Measurements from ENCODE around the gene ZBTB38.

- TF ChIP-seq CTCF (IDR thresholded peaks at IDR 0.05) (peak in 1 of 3 donors; percentile 8), POLR2A (IDR thresholded peaks at IDR 0.05) (no peak)
These were observed 1.8 kb upstream of the ZBTB38 start for GRCh38 chr3:141366285-141367037.

Data from breast epithelium (tissue), 3 donors.